ENCODE data around the gene PLCG2.

The PLCG2 gene

DNA sequence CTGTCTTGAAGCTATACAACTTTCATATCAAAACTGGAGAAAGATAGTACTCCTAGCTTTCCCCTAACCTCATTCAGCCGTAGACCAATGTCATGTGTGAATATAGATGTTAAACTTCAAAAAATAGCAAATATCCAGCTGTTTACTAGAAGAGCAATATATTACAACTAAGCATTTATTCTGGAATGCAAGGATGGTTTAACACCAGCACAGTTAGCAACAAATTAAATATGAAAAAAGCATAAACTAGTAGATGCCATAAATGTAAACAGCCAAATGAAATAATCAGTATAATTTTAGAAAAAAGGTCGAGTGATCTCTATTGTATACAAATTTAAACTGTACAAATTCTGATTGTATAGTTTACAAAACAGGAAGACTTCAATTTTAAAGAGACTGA, 172.5 kb downstream of the PLCG2 start:
- no peaks in the 10 kb centered on the region for H3K36me3 ChIP-seq
- TF ChIP-seq, protein P1, sequence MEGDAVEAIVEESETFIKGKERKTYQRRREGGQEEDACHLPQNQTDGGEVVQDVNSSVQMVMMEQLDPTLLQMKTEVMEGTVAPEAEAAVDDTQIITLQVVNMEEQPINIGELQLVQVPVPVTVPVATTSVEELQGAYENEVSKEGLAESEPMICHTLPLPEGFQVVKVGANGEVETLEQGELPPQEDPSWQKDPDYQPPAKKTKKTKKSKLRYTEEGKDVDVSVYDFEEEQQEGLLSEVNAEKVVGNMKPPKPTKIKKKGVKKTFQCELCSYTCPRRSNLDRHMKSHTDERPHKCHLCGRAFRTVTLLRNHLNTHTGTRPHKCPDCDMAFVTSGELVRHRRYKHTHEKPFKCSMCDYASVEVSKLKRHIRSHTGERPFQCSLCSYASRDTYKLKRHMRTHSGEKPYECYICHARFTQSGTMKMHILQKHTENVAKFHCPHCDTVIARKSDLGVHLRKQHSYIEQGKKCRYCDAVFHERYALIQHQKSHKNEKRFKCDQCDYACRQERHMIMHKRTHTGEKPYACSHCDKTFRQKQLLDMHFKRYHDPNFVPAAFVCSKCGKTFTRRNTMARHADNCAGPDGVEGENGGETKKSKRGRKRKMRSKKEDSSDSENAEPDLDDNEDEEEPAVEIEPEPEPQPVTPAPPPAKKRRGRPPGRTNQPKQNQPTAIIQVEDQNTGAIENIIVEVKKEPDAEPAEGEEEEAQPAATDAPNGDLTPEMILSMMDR (IDR thresholded peaks at IDR 0.05; ENCODE audit: low read depth, low read length): no peak
- no peaks in the 10 kb centered on the region for H3K9me3 ChIP-seq
- H3K4me1 ChIP-seq: no peaks in the 10 kb centered on the region
- no peak overlapping the region for H3K4me3 ChIP-seq (ENCODE audit: low read depth, low read length)
- no peaks in the 10 kb centered on the region for H3K27me3 ChIP-seq
- no peak for DNase-seq

DNA sequence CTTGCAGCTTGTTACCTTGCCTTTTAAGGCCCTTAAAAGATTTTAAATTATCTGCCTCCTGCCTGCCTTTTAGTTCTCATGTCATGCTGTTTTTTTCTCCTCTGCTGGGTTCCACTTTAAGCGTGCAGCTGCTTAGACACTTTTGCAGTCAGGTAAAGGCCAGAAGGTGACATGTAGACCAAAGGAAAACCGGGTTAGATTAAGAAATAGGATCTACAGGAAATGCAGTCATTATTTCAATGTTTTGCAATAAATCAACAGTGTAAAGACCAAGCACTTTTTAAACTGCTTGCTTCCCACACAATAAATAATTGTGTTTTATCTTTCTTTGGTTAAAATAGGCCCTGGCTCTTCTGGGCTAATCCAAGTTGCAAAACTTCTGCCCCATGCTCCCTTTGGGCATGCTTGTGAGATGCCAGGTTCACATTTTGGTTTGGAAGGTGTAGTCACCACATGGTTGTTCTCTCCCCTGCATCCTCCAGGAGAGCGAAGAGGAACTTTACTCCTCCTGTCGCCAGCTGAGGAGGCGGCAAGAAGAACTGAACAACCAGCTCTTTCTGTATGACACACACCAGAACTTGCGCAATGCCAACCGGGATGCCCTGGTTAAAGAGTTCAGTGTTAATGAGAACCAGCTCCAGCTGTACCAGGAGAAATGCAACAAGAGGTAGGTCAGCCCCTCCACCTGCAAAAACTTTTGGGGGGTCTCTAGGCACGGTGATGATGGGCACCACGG, 177.3 kb downstream of the PLCG2 start:
- TF ChIP-seq, protein P1 (IDR thresholded peaks at IDR 0.05; ENCODE audit: low read depth, low read length): no peak
- no peaks in the 10 kb centered on the region for H3K4me1 ChIP-seq
- DNase-seq: no peak
- H3K36me3 ChIP-seq: no peaks in the 10 kb centered on the region
- H3K9me3 ChIP-seq: no peaks in the 10 kb centered on the region
- no peaks in the 10 kb centered on the region for H3K27me3 ChIP-seq
- no peak overlapping the region for H3K4me3 ChIP-seq (ENCODE audit: low read depth, low read length)

DNA sequence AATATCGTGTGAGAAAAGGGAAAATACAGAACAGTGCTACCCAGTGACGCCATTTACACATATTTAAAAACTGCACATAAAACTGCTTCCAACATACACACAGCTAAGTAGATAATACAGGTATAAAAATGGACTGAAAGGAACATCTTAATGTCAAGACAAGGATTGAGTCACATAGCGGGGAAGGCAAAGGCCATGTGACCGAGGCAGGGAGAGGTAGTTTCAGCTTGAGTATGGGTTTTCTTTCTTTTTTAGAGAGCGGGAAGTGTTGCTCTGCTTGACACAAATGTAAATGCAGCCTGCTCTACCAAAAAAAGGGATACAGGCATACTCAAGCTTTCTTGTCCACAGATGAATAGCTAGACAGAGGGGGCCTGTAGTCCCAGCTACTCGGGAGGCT, 185.7 kb downstream of the PLCG2 start:
- Histone ChIP-seq H3K9me3 (no peaks in the 10 kb centered on the region), H3K4me1 (no peaks in the 10 kb centered on the region), H3K27me3 (no peaks in the 10 kb centered on the region; the same call in 1 of the 2 replicates), H3K4me3 (ENCODE audit: low read depth, low read length) (no peak overlapping the region), H3K36me3 (no peaks in the 10 kb centered on the region)
- DNase-seq: no peak
- TF ChIP-seq, protein P1 (IDR thresholded peaks at IDR 0.05; ENCODE audit: low read depth, low read length): no peak

DNA sequence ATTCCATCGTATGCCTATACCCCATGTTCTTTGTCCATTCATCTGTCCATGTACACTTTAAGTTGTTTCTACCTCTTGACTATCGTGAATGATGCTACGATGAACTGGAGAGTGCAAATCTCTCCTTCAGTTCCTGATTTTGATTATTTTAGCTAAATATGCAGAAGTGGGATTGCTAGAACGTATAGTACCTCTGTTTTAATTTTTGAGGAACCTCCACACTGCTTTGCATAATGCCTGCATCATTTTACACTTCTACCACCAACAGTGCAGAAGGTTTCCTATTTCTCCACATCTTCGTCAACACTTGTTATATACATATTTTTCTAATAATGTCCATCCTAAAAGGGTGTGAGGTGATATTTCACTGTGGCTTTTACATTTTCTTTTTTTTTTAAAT, 188.3 kb downstream of the PLCG2 start:
- Histone ChIP-seq H3K27me3 (no peaks in the 10 kb centered on the region; the same call in 1 of the 2 replicates), H3K4me1 (no peaks in the 10 kb centered on the region), H3K4me3 (ENCODE audit: low read depth, low read length) (no peak overlapping the region), H3K36me3 (no peaks in the 10 kb centered on the region), H3K9me3 (no peaks in the 10 kb centered on the region)
- TF ChIP-seq, protein P1 (IDR thresholded peaks at IDR 0.05; ENCODE audit: low read depth, low read length): no peak
- DNase-seq: no peak

GRCh38 chr16:81971853-81972252, 192.8 kb downstream of the PLCG2 start:
- no peak for DNase-seq
- Histone ChIP-seq H3K36me3 (no peaks in the 10 kb centered on the region), H3K4me1 (no peaks in the 10 kb centered on the region), H3K27me3 (no peaks in the 10 kb centered on the region), H3K9me3 (no peaks in the 10 kb centered on the region), H3K4me3 (ENCODE audit: low read depth, low read length) (no peak overlapping the region)
- TF ChIP-seq, protein P1 (IDR thresholded peaks at IDR 0.05; ENCODE audit: low read depth, low read length): no peak

GRCh38 chr16:81973737-81974136, 194.6 kb downstream of the PLCG2 start:
- Histone ChIP-seq H3K4me3 (ENCODE audit: low read depth, low read length) (no peak overlapping the region), H3K27me3 (no peaks in the 10 kb centered on the region), H3K4me1 (no peaks in the 10 kb centered on the region), H3K9me3 (no peaks in the 10 kb centered on the region), H3K36me3 (no peaks in the 10 kb centered on the region)
- DNase-seq: no peak
- TF ChIP-seq, protein P1 (IDR thresholded peaks at IDR 0.05; ENCODE audit: low read depth, low read length): no peak

All from BE2C (cell line).